DMS153 (cell line): ENCODE measurements around the gene HOXB4.

ENCODE experiments used
- DNase-seq: peaks from one replicate; lab custom pipeline; 2025; lab: John Stamatoyannopoulos, UW

The HOXB4 gene

DNA sequence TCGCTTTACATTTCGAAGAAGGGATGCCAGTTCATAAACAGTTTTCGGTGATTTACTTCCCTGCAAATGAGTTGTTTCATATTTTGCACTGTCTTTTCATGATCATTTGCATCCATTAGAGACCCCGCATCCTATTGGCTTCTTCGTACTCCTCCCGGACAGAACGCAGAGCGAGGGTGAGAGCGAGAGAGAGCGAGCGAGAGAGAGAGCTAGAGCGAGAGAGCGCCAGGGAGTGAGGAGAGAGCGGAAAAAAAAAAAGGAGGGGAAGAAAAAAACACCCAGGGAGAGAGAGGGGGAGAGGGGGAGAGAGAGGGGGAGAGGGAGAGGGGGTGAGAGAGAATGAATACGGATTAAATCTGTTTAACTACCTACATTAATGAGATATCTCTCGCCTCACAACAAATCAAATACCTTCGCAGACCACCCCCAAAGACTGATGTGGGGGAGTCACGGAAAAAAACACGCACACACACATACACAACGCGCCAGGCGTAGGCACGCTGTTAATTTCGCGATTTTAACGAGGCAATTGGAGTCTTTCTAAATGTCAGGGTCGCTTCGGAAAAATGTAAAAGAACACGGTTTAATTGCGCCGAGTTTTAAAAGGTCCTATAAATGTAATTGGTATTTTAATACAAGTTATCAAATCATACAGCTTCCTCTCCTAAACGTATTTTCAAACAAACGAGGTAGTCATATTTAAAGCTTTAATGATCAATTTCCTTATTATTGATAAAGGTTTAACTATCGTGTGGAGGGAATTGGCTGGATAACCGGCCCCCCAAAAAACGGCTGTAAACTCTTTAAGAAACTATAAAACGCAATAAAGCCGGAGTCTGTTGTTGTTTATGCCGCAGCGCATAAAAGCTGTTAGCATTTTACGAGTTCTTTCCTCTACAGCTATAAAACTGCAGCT, 37.2 kb upstream of the HOXB4 start, which contains the start of gene HOXB8:
TSS of gene HOXB8 (minus strand) at position 246 of the 916 bp plus-strand sequence. CDS start 588 bp downstream, outside the sequence.
- DNase-seq = no peak

DNA sequence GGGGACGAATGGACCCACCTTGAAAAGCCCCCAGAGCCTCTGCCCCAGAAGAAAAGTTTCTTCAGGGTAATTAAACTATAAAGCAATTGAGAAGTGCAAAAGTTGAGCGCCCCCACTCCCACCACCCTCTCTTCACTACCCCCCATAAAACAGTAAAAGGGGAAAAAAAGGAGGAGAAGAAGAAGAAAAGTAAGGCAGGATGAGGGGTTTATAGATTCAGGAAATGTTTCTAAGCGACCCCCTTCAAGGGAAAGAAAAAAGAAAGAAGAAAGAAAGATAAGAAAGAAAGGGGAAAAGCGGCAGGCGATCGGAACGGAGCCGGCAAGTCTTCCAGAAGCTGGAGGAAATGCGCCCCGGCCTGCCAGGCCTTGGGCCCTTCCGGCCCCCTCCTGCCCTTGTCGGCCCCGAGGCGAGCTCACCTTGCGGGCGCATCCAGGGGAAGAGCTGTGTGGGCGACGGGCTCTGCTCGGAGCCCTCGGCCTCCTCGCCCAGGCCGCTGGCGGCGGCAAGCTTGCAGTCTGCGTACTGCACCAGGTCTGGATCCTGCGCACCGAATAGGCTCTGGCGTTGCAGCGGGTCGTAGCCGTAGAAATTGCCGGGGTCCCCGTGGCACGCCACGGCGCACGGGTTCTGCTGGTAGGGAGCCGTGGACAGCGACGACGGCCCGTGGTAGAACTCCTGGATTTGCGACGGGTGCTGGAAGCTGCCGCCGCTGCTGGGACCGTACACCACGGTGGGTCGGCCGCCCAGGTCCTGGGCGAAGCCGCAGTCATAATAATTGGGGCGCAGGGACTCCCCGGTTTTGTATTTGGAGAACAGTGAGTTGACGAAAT, 35.9 kb upstream of the HOXB4 start:
- DNase-seq = no peak

DNA sequence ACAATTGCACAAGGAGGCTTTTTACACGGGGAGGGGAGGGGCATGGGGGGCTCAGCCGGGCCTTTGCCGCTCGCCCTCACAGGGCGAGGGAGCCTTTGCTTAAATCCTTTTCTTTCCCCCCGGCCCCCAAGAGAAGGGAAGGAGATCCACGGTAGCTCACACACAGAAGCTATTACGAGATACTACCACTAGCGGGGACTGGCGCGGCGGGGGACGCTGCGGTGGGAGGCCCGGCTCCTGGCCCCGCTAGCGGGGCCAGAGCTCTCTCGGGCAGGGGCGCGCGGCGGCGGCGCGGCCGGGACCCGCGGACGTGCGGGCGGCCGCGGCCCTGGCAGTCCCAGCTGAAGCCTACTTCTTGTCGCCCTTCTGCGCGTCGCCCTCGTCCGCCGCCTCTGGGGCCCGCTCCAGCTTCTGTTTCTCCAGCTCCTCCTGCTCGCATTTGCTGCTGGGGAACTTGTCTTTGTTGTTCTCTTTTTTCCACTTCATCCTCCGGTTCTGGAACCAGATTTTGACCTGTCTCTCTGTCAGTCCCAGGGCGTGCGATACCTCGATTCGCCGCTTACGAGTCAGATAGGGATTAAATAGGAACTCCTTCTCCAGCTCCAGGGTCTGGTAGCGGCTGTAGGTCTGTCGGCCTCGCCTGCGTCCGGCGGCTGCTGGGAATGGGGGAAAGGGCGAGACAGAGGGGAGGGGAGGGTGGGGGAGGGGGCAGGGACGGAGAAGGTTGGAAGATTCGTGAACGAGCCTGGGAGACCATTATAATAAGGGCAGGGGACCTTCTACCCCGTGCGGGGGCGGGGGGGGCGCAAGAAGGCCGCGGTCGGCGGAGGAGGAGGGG, 34.9 kb upstream of the HOXB4 start:
- DNase-seq = peak; percentile 8

DNA sequence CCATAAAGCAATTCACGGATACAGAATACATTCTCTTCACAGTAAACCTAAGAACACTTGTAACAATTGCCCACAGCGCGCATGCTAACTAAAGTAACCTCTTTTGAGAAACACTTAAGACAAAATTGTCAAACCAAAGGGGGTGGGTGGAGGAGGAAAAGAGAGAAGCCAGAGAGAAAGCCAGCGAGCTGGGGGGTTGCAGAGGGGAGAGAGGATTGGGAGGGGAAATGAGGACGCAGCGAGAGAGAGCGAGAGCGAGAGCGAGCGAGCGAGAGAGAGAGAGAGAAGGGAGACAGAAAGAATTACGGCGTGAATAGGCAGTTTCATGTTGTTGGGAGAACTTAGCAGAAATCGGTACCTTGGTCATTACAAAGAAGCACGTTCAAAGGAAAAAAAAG, 34.3 kb upstream of the HOXB4 start:
- no peak for DNase-seq

DNA sequence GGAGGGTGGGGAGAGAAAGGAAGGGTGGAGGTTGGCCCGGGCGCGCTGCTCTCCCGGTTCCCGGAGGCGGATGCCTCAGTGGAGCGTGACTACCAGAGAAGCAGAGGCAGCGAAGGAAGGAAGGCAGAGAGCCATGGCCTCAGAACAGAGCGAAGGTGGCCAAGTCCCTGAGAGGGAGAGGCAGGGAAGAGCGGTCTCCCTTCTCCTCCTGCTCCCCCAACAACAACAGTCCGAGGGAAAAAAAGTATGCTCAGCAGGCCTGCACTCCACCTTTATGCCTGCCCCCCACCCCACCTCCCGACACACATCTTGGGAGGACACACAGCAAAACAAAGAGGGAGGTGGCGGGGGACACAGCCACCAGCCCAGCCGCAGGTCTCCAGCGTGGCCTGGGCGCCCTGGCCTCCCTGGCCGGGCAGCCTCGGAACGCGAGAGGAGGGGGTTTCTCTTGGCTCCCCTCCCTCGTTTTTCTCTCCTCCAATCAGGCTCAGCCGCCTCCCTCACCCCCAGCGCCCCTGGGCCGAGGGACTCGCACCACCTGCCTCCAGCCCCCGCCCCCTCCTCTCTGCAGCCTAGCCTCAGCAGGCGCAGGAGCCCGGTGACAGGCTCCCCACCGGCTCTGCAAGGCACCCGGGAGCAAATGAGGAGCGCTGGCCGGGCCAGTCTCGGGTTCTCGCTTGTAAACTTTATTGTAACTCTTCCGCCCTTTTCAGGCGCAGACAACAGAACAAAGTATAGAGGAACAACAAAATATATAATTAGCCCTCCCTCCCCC, 33.7 kb upstream of the HOXB4 start:
- peak; percentile 63 for DNase-seq

DNA sequence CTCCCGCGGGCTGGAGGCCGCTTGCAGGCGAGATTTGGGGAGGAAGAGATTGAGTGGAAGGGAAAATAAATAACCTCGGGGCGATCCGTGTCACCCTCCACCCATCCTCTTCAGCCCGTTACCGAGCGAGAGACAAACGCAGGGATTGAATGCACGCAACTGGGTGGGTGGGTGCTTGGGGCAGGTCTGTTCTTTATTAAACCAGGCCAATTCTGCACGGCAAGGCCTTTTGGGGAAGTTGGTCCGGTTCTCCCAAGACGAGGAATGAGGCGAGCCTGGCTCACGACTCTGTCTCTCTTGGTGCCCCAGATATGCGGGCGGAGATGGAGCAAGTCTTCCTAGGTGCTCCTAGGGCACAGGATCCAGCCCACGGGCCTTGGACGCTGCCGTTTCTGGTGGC, 33.1 kb upstream of the HOXB4 start:
- no peak for DNase-seq

DNA sequence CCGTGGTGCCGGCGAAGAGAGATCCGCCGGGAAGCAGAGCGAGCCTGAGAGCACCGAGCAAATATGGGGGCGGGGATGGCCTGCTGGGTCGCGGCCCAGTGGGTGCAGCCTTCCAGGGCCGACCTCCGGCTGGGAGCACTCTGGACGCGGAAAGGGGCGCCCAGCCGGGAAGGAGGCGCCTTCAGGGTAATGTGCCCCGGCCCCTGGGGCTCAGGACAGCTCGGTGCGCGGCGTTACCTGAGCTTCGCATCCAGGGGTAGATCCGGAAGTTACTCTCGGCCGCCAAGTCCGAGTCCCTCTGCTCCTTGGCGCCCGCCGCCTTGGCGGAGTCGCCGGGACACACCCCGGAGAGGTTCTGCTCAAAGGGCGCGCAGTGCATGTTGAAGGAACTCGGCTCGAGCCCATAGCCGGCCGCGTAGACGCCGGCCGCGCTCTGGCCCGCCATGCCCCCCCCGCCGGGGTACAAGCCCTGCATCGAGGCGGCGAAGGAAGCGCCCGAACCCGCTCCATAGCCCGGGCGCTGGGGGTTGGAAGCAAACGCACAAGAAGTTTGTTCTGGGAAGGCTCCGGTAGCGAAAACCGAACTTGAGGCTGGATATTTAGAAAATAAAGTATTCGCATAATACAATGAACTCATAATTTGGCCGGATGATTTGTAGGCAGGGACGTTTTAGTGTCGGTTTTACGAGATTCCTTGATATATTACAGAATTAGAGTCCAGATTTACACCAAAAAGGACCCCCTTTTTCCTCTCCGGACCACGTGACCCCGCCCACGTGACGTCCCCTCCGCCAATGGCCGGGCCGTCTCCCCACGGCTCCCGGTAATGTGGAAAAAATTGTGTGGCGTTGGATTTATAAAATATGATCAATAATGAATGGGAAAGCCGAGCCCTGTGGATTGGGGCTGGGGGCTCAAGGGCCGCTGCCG, 32.4 kb upstream of the HOXB4 start, which contains the start of gene HOXB7:
TSS of gene HOXB7 (minus strand) at position 736 of the 930 bp plus-strand sequence. CDS start at position 637, 99 bp downstream.
- peak; percentile 45 for DNase-seq

DNA sequence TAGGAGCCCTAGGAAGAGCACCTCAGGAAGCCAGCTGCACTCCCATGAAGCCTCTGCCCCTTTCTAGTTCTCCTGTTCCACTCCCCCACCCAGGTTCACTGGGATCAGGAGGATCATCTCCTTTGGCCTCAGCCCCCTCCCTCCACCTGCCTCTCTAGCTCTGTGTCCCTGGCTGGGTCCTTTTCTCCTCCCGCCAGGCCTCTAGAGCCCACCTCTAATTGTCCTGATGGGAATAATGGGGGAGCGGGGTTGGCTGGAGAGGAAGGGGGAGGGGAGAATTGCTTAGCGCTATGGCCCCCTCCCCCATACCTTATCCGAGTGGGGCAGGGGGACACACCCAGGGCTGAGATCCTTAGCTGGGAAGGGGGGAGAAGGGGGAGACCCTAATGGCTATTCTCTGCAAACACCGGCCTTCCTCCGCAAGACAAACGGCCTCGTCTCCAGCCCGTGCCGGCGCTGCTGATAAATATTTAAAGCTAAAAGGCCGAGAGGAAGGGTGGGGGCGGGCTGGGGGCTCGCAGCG, 31.7 kb upstream of the HOXB4 start:
- DNase-seq = no peak

DNA sequence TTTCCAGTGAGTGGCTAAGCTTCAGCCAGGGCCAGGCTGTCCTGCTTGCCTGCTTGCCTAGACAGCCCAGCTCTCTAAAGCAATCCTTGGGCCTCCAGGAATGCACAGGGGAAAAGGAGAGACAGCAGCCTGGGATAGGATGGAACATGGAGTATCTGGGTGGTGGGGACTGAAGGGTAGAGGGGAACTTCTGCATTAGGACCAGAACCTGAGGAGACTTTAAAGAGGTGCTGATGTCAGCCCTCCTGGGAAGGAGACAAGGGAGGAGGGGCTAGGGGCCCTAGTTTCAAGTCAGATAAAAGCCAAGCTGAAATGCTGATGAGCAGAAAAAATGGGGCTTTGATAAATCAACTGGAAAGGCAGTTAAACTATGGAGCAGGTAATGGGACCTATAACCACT, 30.9 kb upstream of the HOXB4 start:
- DNase-seq = no peak

DNA sequence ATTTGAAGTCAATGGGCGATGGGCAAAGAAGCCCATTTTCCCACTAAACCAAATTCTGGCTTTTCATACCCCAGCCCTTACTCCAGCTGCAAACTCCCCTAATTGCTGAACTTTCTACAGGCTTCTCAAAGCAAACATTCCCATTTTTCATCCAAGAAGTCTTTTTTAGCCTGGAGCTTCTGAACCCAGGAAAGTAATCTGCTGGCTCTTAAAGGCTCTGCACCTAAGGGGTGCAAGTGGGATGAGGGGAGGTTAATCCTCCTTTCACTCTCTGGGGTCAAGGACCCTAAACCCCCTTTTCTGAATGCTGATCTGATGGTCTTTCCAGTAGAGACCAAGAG, 30.3 kb upstream of the HOXB4 start:
- no peak for DNase-seq

DNA sequence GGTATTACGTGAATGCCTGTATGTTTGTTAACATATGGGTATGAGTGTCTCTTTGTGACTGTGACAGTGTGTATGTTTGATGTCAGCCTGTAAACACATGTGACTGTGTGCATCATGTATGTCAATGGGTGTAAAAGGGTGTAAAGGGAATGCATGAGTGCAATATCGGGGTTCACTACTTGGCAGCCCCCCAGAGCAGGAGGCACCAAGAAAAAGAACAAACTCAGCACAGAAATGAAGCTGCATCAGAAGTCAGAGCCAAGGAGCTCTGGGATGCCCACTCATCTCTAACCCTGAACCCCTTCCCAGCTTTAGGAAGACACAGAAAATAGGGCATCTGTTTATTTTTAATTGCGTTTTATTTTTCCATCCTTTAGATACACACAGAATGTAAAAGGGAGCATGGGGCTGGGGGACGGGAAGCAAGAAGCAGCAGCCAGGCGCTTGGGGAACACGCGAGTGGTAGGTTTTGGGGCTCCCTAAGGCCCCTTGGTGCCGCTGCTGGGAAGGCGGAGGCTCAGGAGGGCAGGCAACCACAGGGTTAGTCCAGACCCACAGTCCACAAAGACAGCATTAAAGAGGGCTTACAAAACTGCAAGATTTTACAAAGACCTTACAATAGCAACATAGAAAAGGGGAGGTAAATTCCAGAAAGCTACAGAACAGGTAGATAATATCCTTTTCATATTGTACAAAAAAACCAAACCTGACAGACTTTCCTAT, 28.9 kb upstream of the HOXB4 start:
- DNase-seq = no peak

DNA sequence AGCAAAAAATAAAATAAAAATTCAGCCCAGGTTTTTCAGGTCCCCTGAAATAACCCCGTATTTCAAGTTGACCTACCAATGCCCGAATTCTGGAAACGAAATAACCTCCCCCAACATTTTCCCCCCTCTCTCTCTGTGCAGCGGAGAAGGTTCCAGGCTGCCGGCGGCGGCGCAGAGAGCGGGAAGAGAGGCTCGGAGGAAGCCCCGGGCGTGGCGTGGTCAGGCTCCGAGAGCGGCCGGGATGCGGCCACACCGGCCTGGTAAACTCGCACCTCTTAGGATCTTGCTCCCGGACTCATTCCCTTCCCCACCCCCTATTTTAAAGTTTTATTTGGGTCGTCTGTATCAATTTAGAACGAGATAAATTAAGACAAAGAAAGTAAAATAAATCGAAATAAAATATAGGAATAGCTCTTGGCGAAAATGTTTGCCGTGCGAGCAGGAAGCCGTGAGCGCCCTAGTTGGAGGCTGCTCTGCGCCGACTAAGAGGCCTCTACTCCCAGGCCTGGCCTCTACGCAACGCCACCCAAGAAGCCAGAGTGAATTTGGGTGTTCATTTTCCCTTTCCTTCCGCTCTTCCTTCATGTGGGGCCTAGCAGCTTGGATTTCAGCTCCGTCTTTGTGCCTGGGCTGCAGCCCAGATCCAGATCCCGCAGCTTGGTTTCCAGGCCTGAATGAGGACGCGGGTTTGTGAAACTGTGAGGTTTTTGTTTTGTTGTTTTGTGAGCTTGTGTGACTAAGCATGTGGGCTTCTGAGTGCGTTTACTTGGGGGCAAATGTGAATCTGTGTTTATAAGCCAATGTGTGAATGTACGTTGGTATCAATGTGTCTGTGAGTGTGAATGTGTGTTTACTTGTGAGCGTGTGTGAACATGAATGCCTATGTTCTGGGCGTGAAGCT, 28.1 kb upstream of the HOXB4 start:
- no peak for DNase-seq

DNA sequence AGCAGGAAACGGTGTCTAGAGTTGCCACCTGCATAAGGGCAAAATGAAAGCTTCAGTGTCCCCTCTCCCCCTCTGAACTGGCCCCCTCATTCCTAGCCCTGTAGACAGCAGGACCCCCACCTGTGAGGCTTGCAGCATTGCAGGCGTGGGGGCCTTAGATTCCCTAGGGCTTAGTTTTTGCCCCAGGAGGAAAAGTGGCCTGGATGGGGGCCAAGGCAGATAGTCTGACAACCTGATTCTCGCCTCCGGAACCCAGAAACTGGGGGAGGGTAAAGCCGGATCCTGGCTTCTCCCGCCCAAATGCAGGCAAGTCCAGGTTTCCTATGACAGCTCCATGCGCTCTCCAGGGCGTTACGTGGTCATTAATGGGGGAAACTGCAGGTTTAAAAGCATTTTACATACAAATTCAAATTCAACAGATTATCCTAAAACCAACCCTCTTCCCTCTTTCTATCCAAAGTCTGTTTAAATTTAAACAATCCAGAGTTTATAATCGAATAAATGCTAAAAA, 27.3 kb upstream of the HOXB4 start:
- no peak for DNase-seq

DNA sequence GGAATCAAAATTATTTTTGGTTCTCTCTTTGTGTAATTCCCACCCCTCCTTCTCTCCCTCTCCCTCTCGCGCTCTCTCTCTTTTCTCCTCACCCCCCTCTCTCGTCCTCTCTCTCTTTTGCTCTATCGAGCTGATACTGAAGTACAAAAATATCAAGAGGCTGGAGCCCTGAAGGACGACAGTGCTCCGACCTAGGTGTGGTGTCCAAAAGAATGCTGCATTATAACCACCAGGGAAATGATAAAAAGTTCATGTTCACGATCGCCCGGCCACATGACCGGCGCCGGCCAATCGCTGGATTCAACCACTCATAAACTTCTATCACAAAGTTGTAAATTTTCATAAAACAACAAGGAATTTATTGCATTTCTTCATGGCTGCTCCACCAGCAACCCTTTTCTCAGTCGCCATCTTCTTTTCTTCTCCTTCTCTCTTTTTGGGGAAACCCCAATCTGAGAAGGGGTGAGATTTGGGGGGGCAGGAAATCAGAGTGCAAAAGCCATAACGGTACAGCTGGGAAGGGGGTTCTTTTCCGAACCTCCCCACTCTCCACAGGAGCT, 26.7 kb upstream of the HOXB4 start, which contains the start of gene HOXB6:
TSS of gene HOXB6 (minus strand) at position 217 of the 560 bp plus-strand sequence. CDS start 6,836 bp downstream, outside the sequence.
- no peak for DNase-seq

DNA sequence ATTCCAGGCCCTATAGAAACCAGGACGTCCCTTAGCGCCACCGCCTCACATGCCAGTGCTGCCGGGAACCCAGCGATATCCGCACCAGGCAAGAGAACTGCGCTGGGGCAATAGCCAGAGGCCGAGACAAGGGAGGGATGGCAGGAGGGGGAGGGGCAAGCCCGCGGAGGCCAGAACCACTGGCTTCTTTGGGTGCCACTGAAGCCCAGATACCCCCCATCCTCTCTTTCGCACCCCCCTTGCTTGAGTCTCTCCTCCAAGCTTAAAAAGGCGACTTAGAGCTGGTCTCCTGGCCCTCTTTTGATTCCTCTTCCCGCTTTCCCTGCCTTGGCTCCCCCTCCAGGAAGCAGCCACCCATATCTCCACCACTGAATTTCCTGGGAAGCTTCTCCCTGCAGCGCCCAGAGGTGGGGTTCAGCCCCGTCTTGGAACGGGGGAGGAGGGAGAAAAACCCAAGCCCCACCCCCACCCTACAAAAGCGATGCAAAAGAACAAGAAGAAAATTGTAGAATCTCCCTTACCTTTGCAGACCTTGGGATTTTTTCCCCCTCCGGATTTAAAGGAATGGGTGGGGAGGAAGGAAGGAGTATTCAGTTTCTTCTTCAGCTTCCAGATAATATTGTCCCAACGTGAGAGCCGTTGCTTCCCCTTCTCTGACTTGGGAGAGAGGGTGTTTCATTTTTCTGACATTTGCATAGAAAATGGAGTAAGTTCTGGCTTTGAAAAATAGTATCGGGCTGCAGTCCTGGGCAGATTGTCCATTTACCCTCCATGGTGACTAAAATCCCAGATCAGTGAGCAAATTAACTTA, 26.0 kb upstream of the HOXB4 start:
- DNase-seq = peak; percentile 24
